ENCODE results near the gene DPEP1. TPM values are rescaled to one million over a fixed set of nuclear protein-coding genes. Genes with fewer than 3 reads are reported as not detected.

DPEP1 gene
- total and polyA plus RNA-seq, 2 donors (not counting 3 experiments of a cell fraction or from before 2014, with no cell fraction given): 0.37 to 0.44 TPM

- no TSS peak for BruUV-seq (replicated peaks)
- dilution Hi-C loops (cut with MboI; ENCODE audit: extremely low pct_ligation_motif_present, low sequenced_read_pairs): no loop called here
- no peak overlapping the region for H3K27ac ChIP-seq (ENCODE audit: insufficient read depth, low read depth, low read length)
- H3K4me2 ChIP-seq (ENCODE audit: insufficient read depth, low read length): no peak overlapping the region
- H3K36me3 ChIP-seq (ENCODE audit: control insufficient read depth in 2 of 2, extremely low read depth in 1 of 2, insufficient read depth in 2 of 2, low read length in 2 of 2): no peaks in the 10 kb centered on the region
- H3K9me1 ChIP-seq (replicated peaks; ENCODE audit: control insufficient read depth, extremely low read depth, insufficient read depth, low read length): no peaks in the 10 kb centered on the region
- no peaks in the 10 kb centered on the region for H4K20me1 ChIP-seq (replicated peaks; ENCODE audit: control insufficient read depth, extremely low read depth, insufficient read depth, low read length)
- H3K27me3 ChIP-seq (ENCODE audit: control insufficient read depth in 2 of 2, insufficient read depth in 2 of 2, low read length in 2 of 2): no peaks in the 10 kb centered on the region
- no peak overlapping the region for H3K9ac ChIP-seq (replicated peaks; ENCODE audit: extremely low read depth, insufficient read depth, low read length)
- DNase-seq (ENCODE audit: low read depth, low spot score) (no peak), FAIRE-seq (no peak)
- no peak for TF ChIP-seq POLR2AphosphoS5 (IDR thresholded peaks at IDR 0.05; ENCODE audit: insufficient read depth, low read depth, low read length)
- TF ChIP-seq FOS (IDR thresholded peaks at IDR 0.05; ENCODE audit: borderline replicate concordance, insufficient read depth, low read length): no peak
- TF ChIP-seq, protein P1, sequence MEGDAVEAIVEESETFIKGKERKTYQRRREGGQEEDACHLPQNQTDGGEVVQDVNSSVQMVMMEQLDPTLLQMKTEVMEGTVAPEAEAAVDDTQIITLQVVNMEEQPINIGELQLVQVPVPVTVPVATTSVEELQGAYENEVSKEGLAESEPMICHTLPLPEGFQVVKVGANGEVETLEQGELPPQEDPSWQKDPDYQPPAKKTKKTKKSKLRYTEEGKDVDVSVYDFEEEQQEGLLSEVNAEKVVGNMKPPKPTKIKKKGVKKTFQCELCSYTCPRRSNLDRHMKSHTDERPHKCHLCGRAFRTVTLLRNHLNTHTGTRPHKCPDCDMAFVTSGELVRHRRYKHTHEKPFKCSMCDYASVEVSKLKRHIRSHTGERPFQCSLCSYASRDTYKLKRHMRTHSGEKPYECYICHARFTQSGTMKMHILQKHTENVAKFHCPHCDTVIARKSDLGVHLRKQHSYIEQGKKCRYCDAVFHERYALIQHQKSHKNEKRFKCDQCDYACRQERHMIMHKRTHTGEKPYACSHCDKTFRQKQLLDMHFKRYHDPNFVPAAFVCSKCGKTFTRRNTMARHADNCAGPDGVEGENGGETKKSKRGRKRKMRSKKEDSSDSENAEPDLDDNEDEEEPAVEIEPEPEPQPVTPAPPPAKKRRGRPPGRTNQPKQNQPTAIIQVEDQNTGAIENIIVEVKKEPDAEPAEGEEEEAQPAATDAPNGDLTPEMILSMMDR (IDR thresholded peaks at IDR 0.05; ENCODE audit: extremely low read depth in 1 of 2, insufficient read depth in 1 of 2, low read depth in 1 of 2, low read length in 2 of 2): no peak
- peaks cover 11% of the 10 kb centered on the region for H3K4me1 ChIP-seq (ENCODE audit: control insufficient read depth, extremely low read depth, insufficient read depth, low read length)
- CTCF ChIA-PET: interaction anchor here (0.6 to 3.9 kb wide), 14 partner anchors 8 to 363 kb away, joined by 3 to 48 read pairs (median 5); partner anchors contain the start of genes CPNE7 and DPEP1
- no peaks in the 10 kb centered on the region for H3K9me3 ChIP-seq (replicated peaks; ENCODE audit: control insufficient read depth, insufficient read depth, low read length)
- H2AFZ ChIP-seq (ENCODE audit: low read depth, low read length): no peak overlapping the region
- intact Hi-C loops (cut with micrococcal nuclease): loop anchor here (1.0 kb wide), 1 partner anchor 38 kb away; no protein-coding TSS in a partner anchor
- H3K79me2 ChIP-seq (ENCODE audit: control insufficient read depth, insufficient read depth, low read length): no peaks in the 10 kb centered on the region
- no peak overlapping the region for H3K4me3 ChIP-seq (replicated peaks in 1 of 3; ENCODE audit: insufficient read depth in 1 of 3, low read depth in 1 of 3, low read length in 3 of 3)
- POLR2A ChIA-PET: no interaction called here
Observed at GRCh38 chr16:89602952-89603590, 10.4 kb upstream of the DPEP1 start.

DNA sequence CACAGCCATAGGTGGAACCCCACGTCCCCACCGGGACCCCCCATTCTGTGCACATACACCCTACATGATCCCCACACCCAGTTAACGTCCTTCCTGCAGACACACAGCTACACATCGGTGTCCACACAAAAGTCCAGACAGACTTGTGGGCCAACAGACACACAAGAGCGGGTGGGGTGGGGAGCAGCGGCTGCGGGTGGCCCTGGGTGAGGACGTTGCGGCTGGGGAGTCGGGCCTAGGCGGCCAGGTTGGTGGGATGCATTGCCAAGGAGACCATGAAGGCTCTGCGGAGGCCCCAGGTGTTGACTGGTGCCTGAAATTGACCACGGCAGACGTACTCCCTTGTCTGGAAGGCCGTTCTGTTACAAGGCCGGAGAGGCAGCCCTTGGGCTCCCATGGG, 8.7 kb upstream of the DPEP1 start:
- POLR2A ChIA-PET: no interaction called here
- H2AFZ ChIP-seq (ENCODE audit: low read depth, low read length): no peak overlapping the region
- H3K79me2 ChIP-seq (ENCODE audit: control insufficient read depth, insufficient read depth, low read length): no peaks in the 10 kb centered on the region
- H3K9me3 ChIP-seq (replicated peaks; ENCODE audit: control insufficient read depth, insufficient read depth, low read length): no peaks in the 10 kb centered on the region
- no peaks in the 10 kb centered on the region for H3K27me3 ChIP-seq (ENCODE audit: control insufficient read depth in 2 of 2, insufficient read depth in 2 of 2, low read length in 2 of 2)
- H4K20me1 ChIP-seq (replicated peaks; ENCODE audit: control insufficient read depth, extremely low read depth, insufficient read depth, low read length): no peaks in the 10 kb centered on the region
- BruUV-seq (replicated peaks): no TSS peak
- no peak overlapping the region for H3K27ac ChIP-seq (ENCODE audit: insufficient read depth, low read depth, low read length)
- DNase-seq (ENCODE audit: low read depth, low spot score) (no peak), FAIRE-seq (no peak)
- H3K4me2 ChIP-seq (ENCODE audit: insufficient read depth, low read length): no peak overlapping the region
- CTCF ChIA-PET: no interaction called here
- H3K9ac ChIP-seq (replicated peaks; ENCODE audit: extremely low read depth, insufficient read depth, low read length): no peak overlapping the region
- TF ChIP-seq, protein P1 (IDR thresholded peaks at IDR 0.05; ENCODE audit: extremely low read depth in 1 of 2, insufficient read depth in 1 of 2, low read depth in 1 of 2, low read length in 2 of 2): no peak
- TF ChIP-seq EZH2 (IDR thresholded peaks at IDR 0.05; ENCODE audit: borderline replicate concordance, low read depth, low read length, severe bottlenecking) (no peak), MYC (IDR thresholded peaks at IDR 0.05; ENCODE audit: low read depth, low read length) (no peak), JUN (IDR thresholded peaks at IDR 0.05; ENCODE audit: borderline replicate concordance, insufficient read depth, insufficient read length, low read depth) (no peak), POLR2A (IDR thresholded peaks at IDR 0.05; ENCODE audit: low read depth, low read length) (no peak), FOS (IDR thresholded peaks at IDR 0.05; ENCODE audit: borderline replicate concordance, insufficient read depth, low read length) (no peak), MAX (IDR thresholded peaks at IDR 0.05; ENCODE audit: insufficient read depth, insufficient read length) (no peak), POLR2AphosphoS5 (IDR thresholded peaks at IDR 0.05; ENCODE audit: insufficient read depth, low read depth, low read length) (no peak), GATA2 (IDR thresholded peaks at IDR 0.05; ENCODE audit: insufficient read depth, insufficient read length, low read depth, low read length) (no peak)
- dilution Hi-C loops (cut with MboI; ENCODE audit: extremely low pct_ligation_motif_present, low sequenced_read_pairs) (no loop called here), intact Hi-C loops (cut with micrococcal nuclease) (no loop called here)
- no peaks in the 10 kb centered on the region for H3K9me1 ChIP-seq (replicated peaks; ENCODE audit: control insufficient read depth, extremely low read depth, insufficient read depth, low read length)
- H3K4me1 ChIP-seq (ENCODE audit: control insufficient read depth, extremely low read depth, insufficient read depth, low read length): peaks cover 11% of the 10 kb centered on the region
- no peaks in the 10 kb centered on the region for H3K36me3 ChIP-seq (ENCODE audit: control insufficient read depth in 2 of 2, extremely low read depth in 1 of 2, insufficient read depth in 2 of 2, low read length in 2 of 2)
- H3K4me3 ChIP-seq (replicated peaks in 1 of 3; ENCODE audit: insufficient read depth in 1 of 3, low read depth in 1 of 3, low read length in 3 of 3): no peak overlapping the region

Measured in endothelial cell of umbilical vein (primary cell).